Kidney (tissue), 14 donors: ENCODE data around the gene FOXL1. TPM values are rescaled to one million over a fixed set of nuclear protein-coding genes. Genes with fewer than 3 reads are reported as not detected.

ENCODE experiments used
- DNase-seq, 5 donors: peaks; one replicate each; pipeline ENCODE4 v3.0.0-alpha.2; 2013 to 2020
- FAIRE-seq: peaks from 2 replicates; lab custom pipeline; 2012; peaks lifted over from hg19 to GRCh38; lab: Jason Lieb, UNC
- H3K27ac ChIP-seq, 2 donors: one replicate each; pipeline ENCODE4 v1.7.0; 2013; ENCODE audit warnings: low read depth in 2 of 2, low read length in 2 of 2, inconsistent platforms in 1 of 2
- H3K27me3 ChIP-seq: one replicate; pipeline ENCODE4 v1.7.1; 2013; ENCODE audit warnings: low read length, inconsistent platforms; ENCODE audit not compliant: control insufficient read depth, insufficient read depth
- H3K36me3 ChIP-seq, 3 donors: one replicate each; pipeline versions ENCODE4 v1.7.0 to v1.7.1; 2013; ENCODE audit warnings: low read length in 3 of 3, control low read depth in 1 of 3, inconsistent platforms in 1 of 3; ENCODE audit not compliant: insufficient read depth in 3 of 3, control insufficient read depth in 2 of 3
- H3K4me1 ChIP-seq, 3 donors: one replicate each; pipeline versions ENCODE4 v1.7.0 to v1.7.1; 2013; ENCODE audit warnings: low read length in 3 of 3, inconsistent platforms in 1 of 3, low read depth in 1 of 3; ENCODE audit not compliant: control insufficient read depth in 2 of 3, insufficient read depth in 2 of 3
- H3K4me3 ChIP-seq, 3 donors: one replicate each; pipeline versions ENCODE4 v1.7.0 to v1.8.1; 2013; ENCODE audit warnings: low read length in 3 of 3, control low read depth in 1 of 3, inconsistent platforms in 1 of 3
- H3K9ac ChIP-seq, 3 donors: one replicate each; pipeline versions ENCODE4 v1.7.0 to v1.7.1; 2013; ENCODE audit warnings: low read length in 3 of 3, control low read depth in 1 of 3, inconsistent platforms in 1 of 3
- H3K9me3 ChIP-seq, 3 donors: one replicate each; pipeline versions ENCODE4 v1.7.0 to v1.7.1; 2013; ENCODE audit warnings: low read length in 3 of 3, control low read depth in 1 of 3, inconsistent platforms in 1 of 3; ENCODE audit not compliant: control insufficient read depth in 2 of 3, insufficient read depth in 1 of 3
- intact Hi-C: fragments of 100-400 bp; cut with DNase I; formaldehyde crosslinking; loops from one replicate; pipeline ENCODE4 v1.11.1; 2022
- polyA plus RNA-seq: library from polyadenylated mRNA; stranded (reverse); fragments of 350-450 nt; fragmentation: Illumina TruSeq; extraction: RNeasy Lipid Tissue Mini Kit (QIAGEN cat#74804); gene quantifications from one replicate; pipeline ENCODE4 v1.2.3, GENCODE V29; 2014; ENCODE audit warnings: low read depth, low replicate concordance; ENCODE audit not compliant: insufficient read depth
- total RNA-seq: library from RNA; stranded (reverse); fragmentation: NEBNext Ultra II Directional; extraction: Animal tissue kit (Norgen Biotek cat#: 25700); gene quantifications from one replicate; pipeline ENCODE4 v1.2.1, GENCODE V29; 2021
- TF ChIP-seq, protein P1 (sequence below): IDR thresholded peaks from 3 replicates; pipeline ENCODE4 v1.5.1; 2012; ENCODE audit warnings: mild to moderate bottlenecking, moderate library complexity, borderline replicate concordance; ENCODE audit not compliant: insufficient read depth; ENCODE audit errors: extremely low read depth
- donor health status: control.
- donor health status: control.
- donor health status: control.
- donor health status: control.
- donor health status: control.
- donor health status: DM: yes; HTN: yes; CAD: no.
- donor health status: Normal renal cell carcinoma (clear cell type).

FOXL1 gene
- total and polyA plus RNA-seq, 2 donors from 2014 or later: 0.52 to 2.0 TPM

DNA sequence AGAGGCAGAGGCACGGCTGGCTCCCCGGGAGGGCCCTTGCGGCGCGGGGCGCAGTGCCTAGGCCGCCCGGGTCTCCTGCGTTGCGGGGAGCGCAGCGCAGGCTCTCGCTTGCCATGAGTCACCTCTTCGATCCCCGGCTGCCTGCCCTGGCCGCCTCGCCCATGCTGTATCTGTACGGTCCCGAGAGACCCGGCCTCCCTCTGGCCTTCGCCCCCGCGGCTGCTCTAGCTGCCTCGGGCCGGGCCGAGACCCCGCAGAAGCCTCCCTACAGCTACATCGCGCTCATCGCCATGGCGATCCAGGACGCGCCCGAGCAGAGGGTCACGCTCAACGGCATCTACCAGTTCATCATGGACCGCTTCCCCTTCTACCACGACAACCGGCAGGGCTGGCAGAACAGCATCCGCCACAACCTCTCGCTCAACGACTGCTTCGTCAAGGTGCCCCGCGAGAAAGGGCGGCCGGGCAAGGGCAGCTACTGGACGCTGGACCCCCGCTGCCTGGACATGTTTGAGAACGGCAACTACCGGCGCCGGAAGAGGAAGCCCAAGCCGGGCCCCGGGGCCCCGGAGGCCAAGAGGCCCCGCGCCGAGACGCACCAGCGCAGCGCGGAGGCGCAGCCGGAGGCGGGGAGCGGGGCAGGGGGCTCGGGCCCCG, 390 bp downstream of the FOXL1 start:
- H3K9ac ChIP-seq: no peak overlapping the region

DNA sequence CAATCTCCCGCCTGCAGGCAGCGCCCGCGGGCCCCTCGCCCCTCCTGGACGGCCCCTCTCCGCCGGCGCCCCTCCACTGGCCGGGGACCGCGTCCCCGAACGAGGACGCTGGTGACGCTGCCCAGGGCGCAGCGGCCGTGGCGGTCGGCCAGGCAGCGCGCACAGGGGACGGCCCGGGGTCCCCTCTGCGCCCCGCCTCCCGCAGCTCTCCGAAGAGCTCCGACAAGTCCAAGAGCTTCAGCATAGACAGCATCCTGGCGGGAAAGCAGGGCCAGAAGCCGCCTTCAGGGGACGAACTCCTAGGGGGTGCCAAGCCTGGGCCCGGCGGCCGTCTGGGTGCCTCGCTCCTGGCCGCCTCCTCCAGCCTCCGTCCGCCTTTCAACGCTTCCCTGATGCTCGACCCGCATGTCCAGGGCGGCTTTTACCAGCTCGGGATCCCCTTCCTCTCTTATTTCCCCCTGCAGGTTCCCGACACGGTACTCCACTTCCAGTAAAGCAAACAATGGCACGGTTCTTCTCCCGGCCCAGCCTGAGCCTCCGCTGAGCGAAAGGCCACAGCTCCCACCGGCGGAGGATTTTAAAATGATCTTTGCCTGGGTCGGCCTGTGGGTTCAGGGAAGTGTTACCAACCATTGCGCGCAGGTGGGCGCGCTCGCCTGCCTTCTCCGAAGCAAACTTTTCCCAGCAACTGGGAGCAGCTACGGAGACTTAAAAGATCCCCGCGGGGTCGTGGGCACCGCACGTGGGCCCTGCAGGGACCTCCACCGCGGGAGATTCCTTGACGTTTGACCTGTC, 1.1 kb downstream of the FOXL1 start:
- H3K27me3 ChIP-seq: no peaks in the 10 kb centered on the region
- no peaks in the 10 kb centered on the region for H3K9me3 ChIP-seq
- H3K4me3 ChIP-seq: peak overlapping the region in 1 of 3 donors; percentile 26
- no peak for FAIRE-seq
- peaks cover 0 to 3% (median 0%) of the 10 kb centered on the region in 3 donors for H3K4me1 ChIP-seq
- intact Hi-C loops: no loop called here
- no peaks in the 10 kb centered on the region for H3K36me3 ChIP-seq
- DNase-seq: peak in 3 of 5 donors; percentile 27 to 82 (median 28)
- TF ChIP-seq, protein P1, sequence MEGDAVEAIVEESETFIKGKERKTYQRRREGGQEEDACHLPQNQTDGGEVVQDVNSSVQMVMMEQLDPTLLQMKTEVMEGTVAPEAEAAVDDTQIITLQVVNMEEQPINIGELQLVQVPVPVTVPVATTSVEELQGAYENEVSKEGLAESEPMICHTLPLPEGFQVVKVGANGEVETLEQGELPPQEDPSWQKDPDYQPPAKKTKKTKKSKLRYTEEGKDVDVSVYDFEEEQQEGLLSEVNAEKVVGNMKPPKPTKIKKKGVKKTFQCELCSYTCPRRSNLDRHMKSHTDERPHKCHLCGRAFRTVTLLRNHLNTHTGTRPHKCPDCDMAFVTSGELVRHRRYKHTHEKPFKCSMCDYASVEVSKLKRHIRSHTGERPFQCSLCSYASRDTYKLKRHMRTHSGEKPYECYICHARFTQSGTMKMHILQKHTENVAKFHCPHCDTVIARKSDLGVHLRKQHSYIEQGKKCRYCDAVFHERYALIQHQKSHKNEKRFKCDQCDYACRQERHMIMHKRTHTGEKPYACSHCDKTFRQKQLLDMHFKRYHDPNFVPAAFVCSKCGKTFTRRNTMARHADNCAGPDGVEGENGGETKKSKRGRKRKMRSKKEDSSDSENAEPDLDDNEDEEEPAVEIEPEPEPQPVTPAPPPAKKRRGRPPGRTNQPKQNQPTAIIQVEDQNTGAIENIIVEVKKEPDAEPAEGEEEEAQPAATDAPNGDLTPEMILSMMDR: no peak
- no peak overlapping the region for H3K9ac ChIP-seq
- peak overlapping the region in 1 of 2 donors; percentile 85 for H3K27ac ChIP-seq

More for the DNA sequence above, 390 bp downstream of the FOXL1 start:
- Histone ChIP-seq H3K27me3 (peaks cover 1% of the 10 kb centered on the region), H3K4me1 (peaks cover 0 to 6% (median 0%) of the 10 kb centered on the region in 3 donors), H3K9me3 (no peaks in the 10 kb centered on the region), H3K4me3 (peak overlapping the region in 1 of 3 donors; percentile 26), H3K27ac (peak overlapping the region; percentile 76 to 85), H3K36me3 (peaks cover 0 to 2% (median 0%) of the 10 kb centered on the region in 3 donors)
- no peak for FAIRE-seq
- DNase-seq: peak in 3 of 5 donors; percentile 46 to 85 (median 48)
- TF ChIP-seq, protein P1: no peak
- intact Hi-C loops: no loop called here

DNA sequence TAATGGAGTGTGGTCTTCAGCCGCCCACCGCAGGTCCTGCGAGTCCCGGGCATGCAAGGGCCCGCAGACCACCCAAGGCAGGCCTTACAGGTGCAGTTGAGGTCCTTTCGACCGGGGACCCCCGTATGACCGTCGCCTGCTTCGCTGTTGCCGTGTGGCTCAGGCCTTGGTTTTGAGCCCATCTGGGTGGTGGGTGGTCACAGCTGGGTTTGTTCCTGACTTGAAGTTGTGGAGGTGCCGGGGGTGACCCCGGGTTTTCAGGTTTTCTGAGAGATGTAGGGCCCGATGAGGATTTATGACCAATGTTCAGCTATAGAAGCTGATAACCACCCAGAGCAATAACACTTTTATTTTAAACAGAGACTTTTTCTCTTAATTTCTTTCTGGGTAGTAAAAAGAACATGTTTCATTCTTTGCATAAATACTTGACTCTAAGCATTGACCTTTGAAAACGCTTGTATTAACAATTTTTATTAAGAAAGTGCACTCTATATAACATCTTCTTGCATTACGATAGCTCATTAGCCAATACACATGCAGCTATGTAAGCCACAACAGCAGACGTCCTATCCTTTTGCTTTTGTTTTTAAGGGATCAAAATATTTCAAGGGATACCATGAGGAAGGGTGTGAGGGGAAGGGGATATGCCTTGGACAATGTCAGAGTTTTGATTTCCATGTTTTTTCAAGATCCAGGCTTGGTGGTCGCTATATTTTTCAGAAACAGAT, 1.9 kb downstream of the FOXL1 start:
- H3K4me3 ChIP-seq: peak overlapping the region in 1 of 3 donors; percentile 45
- no peaks in the 10 kb centered on the region for H3K27me3 ChIP-seq
- peaks cover 0 to 4% (median 0%) of the 10 kb centered on the region in 3 donors for H3K36me3 ChIP-seq
- FAIRE-seq (no peak), DNase-seq (no peak)
- H3K9me3 ChIP-seq: no peaks in the 10 kb centered on the region
- peak overlapping the region in 1 of 3 donors; percentile 27 for H3K9ac ChIP-seq
- H3K4me1 ChIP-seq: peaks cover 0 to 6% (median 3%) of the 10 kb centered on the region in 3 donors
- TF ChIP-seq, protein P1: no peak
- peak overlapping the region in 1 of 2 donors; percentile 6 for H3K27ac ChIP-seq
- intact Hi-C loops: no loop called here
